OCI-LY1 (cell line): ENCODE results near the gene TCF7.

ENCODE experiments used
- H2AFZ ChIP-seq: fragments of 200-600 bp; sonication (generic), shearing (Covaris generic); 2 replicates; pipeline ENCODE4 v1.6.0; 2014; ENCODE audit warnings: antibody characterized with exemption, mild to moderate bottlenecking, low read length
- H3F3A ChIP-seq: fragments of 200-600 bp; sonication (generic), shearing (Covaris generic); 2 replicates; pipeline ENCODE4 v1.6.0; 2014; ENCODE audit warnings: mild to moderate bottlenecking, antibody characterized with exemption, low read length, moderate library complexity; ENCODE audit not compliant: insufficient read depth
- H3K27ac ChIP-seq: fragments of 200-600 bp; sonication (generic); 2 replicates; pipeline ENCODE4 v1.5.1; 2014; ENCODE audit warnings: low read length, mixed run types, mild to moderate bottlenecking, low read depth; ENCODE audit not compliant: poor library complexity, severe bottlenecking
- H3K27me3 ChIP-seq: fragments of 200-600 bp; sonication (generic); 2 replicates; pipeline ENCODE4 v1.6.0; 2014; ENCODE audit warnings: antibody characterized with exemption, mild to moderate bottlenecking, low read length, moderate library complexity; ENCODE audit not compliant: insufficient read depth
- H3K36me3 ChIP-seq: fragments of 200-600 bp; sonication (generic); 2 replicates; pipeline ENCODE4 v1.6.1; 2014; ENCODE audit warnings: mild to moderate bottlenecking, antibody characterized with exemption, low read length, moderate library complexity, mixed read lengths; ENCODE audit not compliant: insufficient read depth
- H3K4me1 ChIP-seq: fragments of 200-600 bp; sonication (generic); 2 replicates; pipeline ENCODE4 v1.5.1; 2014; ENCODE audit warnings: mild to moderate bottlenecking, low read length, moderate library complexity; ENCODE audit not compliant: insufficient read depth, severe bottlenecking
- H3K4me2 ChIP-seq: fragments of 200-600 bp; sonication (generic), shearing (Covaris generic); 2 replicates; pipeline ENCODE4 v1.6.1; 2014; ENCODE audit warnings: low read length
- H3K4me3 ChIP-seq: fragments of 200-600 bp; sonication (generic); 2 replicates; pipeline ENCODE4 v1.5.1; 2014; ENCODE audit warnings: low read length, low read depth, mild to moderate bottlenecking, mixed read lengths; ENCODE audit not compliant: poor library complexity, severe bottlenecking
- H3K79me2 ChIP-seq: fragments of 200-600 bp; shearing (Covaris generic); 2 replicates; pipeline ENCODE4 v1.6.1; 2016; ENCODE audit warnings: mixed run types, low read length, mixed read lengths; ENCODE audit not compliant: insufficient read depth
- H3K9ac ChIP-seq: fragments of 200-600 bp; sonication (generic), shearing (Covaris generic); 2 replicates; pipeline ENCODE4 v1.6.1; 2014; ENCODE audit warnings: mild to moderate bottlenecking, low read length, mixed read lengths
- H3K9me2 ChIP-seq: fragments of 200-600 bp; sonication (generic), shearing (Covaris generic); 2 replicates; pipeline ENCODE4 v1.6.1; 2014; ENCODE audit warnings: low read depth, mild to moderate bottlenecking, low read length, mixed read lengths
- H3K9me3 ChIP-seq: fragments of 200-600 bp; shearing (Covaris generic); 2 replicates; pipeline ENCODE4 v1.6.1; 2014; ENCODE audit warnings: low read length, mixed read lengths
- H4K20me1 ChIP-seq: fragments of 200-600 bp; sonication (generic), shearing (Covaris generic); 2 replicates; pipeline ENCODE4 v1.6.0; 2016; ENCODE audit warnings: mild to moderate bottlenecking, low read length; ENCODE audit not compliant: insufficient read depth
- EZH2 ChIP-seq: fragments of 200-600 bp; sonication (generic), shearing (Covaris generic); IDR thresholded peaks from 2 replicates; pipeline ENCODE4 v1.8.0; 2017; ENCODE audit warnings: borderline replicate concordance, mixed run types, mild to moderate bottlenecking, antibody characterized with exemption, low read length, moderate library complexity, mixed read lengths
- TF ChIP-seq, protein P1 (sequence below): fragments of 200-600 bp; sonication (generic), shearing (Covaris generic); IDR thresholded peaks from 2 replicates; pipeline ENCODE4 v1.5.1; 2017; ENCODE audit warnings: mild to moderate bottlenecking, antibody characterized with exemption, low read length, moderate library complexity, mixed read lengths

Gene TCF7

DNA sequence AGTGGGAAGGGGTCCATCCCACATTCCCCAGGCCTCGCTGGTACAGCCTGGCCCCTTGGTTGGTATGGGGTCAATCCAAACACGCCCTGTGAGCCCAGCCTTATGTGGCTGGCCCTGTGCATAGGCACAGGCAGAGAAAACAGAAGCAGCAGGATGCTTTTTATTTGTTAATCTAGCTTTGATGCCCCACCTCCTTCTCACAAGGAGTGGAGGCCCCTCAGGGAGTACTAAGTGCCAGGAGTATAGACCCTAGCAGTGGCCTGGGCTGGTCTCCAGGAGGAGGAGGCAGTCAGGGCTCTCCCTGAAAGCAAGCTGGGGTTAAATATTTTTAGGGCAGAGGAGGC is 14.6 kb upstream of the TCF7 start:
- H2AFZ ChIP-seq: no peak overlapping the region
- peaks cover 17% of the 10 kb centered on the region for H3K4me1 ChIP-seq
- 0 out of 2 replicates have a peak, but pooled peaks cover 2% of the 10 kb centered on the region for H3K27me3 ChIP-seq
- no peaks in the 10 kb centered on the region for H4K20me1 ChIP-seq
- no peak overlapping the region for H3K4me3 ChIP-seq
- H3K9ac ChIP-seq: no peak overlapping the region
- no peaks in the 10 kb centered on the region for H3K9me3 ChIP-seq
- H3F3A ChIP-seq: no peaks in the 10 kb centered on the region
- peak overlapping the region; percentile 21; the same call in 1 of the 2 replicates for H3K4me2 ChIP-seq
- no peaks in the 10 kb centered on the region for H3K79me2 ChIP-seq
- H3K27ac ChIP-seq: no peak overlapping the region
- H3K9me2 ChIP-seq: no peaks in the 10 kb centered on the region
- TF ChIP-seq EZH2: no peak
- TF ChIP-seq, protein P1, sequence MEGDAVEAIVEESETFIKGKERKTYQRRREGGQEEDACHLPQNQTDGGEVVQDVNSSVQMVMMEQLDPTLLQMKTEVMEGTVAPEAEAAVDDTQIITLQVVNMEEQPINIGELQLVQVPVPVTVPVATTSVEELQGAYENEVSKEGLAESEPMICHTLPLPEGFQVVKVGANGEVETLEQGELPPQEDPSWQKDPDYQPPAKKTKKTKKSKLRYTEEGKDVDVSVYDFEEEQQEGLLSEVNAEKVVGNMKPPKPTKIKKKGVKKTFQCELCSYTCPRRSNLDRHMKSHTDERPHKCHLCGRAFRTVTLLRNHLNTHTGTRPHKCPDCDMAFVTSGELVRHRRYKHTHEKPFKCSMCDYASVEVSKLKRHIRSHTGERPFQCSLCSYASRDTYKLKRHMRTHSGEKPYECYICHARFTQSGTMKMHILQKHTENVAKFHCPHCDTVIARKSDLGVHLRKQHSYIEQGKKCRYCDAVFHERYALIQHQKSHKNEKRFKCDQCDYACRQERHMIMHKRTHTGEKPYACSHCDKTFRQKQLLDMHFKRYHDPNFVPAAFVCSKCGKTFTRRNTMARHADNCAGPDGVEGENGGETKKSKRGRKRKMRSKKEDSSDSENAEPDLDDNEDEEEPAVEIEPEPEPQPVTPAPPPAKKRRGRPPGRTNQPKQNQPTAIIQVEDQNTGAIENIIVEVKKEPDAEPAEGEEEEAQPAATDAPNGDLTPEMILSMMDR: no peak
- no peaks in the 10 kb centered on the region for H3K36me3 ChIP-seq

DNA sequence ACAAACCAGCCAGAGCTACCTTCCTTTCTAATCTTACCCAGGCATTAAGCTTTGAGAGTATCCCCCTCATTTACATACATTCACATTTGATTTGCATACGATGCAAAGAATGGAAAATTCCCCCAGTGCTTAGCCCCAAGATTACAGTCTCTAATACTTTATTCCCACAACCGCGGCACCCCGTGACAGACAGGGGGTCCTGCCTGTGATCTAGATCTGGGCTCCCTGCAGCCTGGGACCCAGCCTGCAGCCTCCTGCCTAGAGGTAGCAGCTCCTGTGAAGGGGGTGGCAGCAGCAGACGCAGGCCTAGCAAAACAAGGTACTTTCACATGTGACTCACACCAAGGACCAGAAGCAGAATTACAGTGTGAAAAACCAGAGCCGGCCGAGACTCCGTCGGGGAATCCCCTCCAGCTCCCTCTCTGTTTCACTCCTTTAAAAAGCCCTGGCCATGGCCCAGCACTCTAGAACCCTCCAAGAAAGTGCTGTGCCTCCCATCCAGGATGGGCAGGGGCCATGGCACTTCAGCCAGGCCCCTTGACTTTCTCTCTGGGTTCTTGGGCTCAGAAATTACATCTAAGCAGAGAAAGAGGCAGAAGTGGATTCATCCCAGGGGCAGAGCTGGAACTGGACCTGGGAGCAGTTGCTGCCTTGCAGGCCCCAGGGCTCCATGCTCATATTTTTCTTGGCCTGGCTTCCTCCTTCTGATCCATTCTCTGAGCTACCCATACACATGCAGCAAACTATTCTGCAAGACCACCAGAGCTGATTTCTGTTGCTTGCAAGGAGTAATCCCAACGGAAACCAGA is 14.0 kb upstream of the TCF7 start:
- H3K9me3 ChIP-seq: no peaks in the 10 kb centered on the region
- no peak overlapping the region for H3K9ac ChIP-seq
- H3K79me2 ChIP-seq: no peaks in the 10 kb centered on the region
- TF ChIP-seq, protein P1: no peak
- no peak for TF ChIP-seq EZH2
- no peak overlapping the region for H3K4me3 ChIP-seq
- 0 out of 2 replicates have a peak, but pooled peaks cover 8% of the 10 kb centered on the region for H3K27me3 ChIP-seq
- H2AFZ ChIP-seq: no peak overlapping the region
- H3K4me1 ChIP-seq: peaks cover 17% of the 10 kb centered on the region
- no peaks in the 10 kb centered on the region for H3F3A ChIP-seq
- H4K20me1 ChIP-seq: no peaks in the 10 kb centered on the region
- no peaks in the 10 kb centered on the region for H3K36me3 ChIP-seq
- peak overlapping the region; percentile 21; the same call in 1 of the 2 replicates for H3K4me2 ChIP-seq
- H3K27ac ChIP-seq: peak overlapping the region; percentile 2
- no peaks in the 10 kb centered on the region for H3K9me2 ChIP-seq

DNA sequence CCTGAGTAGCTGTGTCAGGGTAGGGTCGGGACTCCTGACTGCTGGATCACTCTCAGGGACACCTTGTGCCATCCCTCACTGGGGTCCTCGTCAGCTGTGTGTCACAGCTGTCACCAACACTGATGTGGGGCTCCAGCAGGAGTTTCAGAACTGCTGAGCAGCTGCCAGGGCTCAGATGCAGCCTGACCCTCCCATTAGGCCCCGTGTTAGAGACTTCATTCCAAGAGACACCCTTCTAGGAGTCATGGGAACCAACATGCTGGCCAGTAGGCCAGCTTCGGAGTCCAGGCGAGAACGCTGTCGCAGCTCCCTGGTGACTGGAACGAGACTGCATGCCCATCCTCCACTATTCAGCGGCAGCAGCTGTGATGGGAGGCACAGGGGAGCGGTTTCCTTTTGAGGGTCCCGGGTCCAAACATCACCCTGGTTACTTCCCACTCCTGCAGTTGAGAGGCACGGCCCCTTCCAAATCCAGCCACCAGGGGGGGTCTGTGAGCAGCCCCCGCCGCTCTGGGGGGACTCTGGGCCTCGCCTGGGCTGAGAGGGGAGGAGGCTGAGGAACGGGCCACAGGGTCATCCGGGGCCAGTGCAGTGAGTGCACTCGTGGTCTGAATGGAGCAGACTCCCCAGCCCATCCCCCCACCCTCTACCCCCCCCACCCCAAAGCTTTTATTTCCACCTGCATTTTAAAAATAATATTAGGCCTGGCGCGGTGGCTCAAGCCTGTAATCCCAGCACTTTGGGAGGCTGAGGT is 12.6 kb upstream of the TCF7 start:
- H2AFZ ChIP-seq: no peak overlapping the region
- H3K27me3 ChIP-seq: 0 out of 2 replicates have a peak, but pooled peaks cover 8% of the 10 kb centered on the region
- no peaks in the 10 kb centered on the region for H3F3A ChIP-seq
- H3K9me2 ChIP-seq: no peaks in the 10 kb centered on the region
- H3K4me1 ChIP-seq: peaks cover 17% of the 10 kb centered on the region
- H3K4me2 ChIP-seq: no peak overlapping the region
- H3K36me3 ChIP-seq: no peaks in the 10 kb centered on the region
- TF ChIP-seq, protein P1: peak; percentile 75
- TF ChIP-seq EZH2: no peak
- no peaks in the 10 kb centered on the region for H3K79me2 ChIP-seq
- H3K9ac ChIP-seq: no peak overlapping the region
- H4K20me1 ChIP-seq: no peaks in the 10 kb centered on the region
- H3K4me3 ChIP-seq: no peak overlapping the region
- no peaks in the 10 kb centered on the region for H3K9me3 ChIP-seq
- no peak overlapping the region for H3K27ac ChIP-seq
